Brain pericyte (primary cell): ENCODE results near the gene CARNS1.
"Not testable (repeated sequence)": the region's sequence is repeated elsewhere in the genome, so short reads cannot be mapped to it uniquely, and the experiment has no call there.

Experiments used
- DNase-seq: peaks from one replicate; pipeline ENCODE4 v3.0.0-alpha.2; 2012; ENCODE audit warnings: low read depth, low spot score

CARNS1 gene

DNA sequence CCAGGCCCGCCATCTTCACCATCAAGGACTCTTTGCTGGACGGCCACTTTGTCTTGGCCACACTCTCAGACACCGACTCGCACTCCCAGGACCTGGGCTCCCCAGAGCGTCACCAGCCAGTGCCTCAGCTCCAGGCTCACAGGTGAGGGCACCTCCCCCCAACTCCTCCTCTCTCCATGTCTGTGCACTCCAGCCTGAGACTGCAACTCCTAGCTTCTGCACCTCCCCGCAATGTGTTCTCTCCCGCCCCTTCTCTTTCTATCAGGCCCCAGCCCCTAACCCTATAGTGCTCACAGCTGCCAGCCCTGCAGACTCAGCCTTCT is 19.3 kb upstream of the CARNS1 start:
- DNase-seq: no peak

DNA sequence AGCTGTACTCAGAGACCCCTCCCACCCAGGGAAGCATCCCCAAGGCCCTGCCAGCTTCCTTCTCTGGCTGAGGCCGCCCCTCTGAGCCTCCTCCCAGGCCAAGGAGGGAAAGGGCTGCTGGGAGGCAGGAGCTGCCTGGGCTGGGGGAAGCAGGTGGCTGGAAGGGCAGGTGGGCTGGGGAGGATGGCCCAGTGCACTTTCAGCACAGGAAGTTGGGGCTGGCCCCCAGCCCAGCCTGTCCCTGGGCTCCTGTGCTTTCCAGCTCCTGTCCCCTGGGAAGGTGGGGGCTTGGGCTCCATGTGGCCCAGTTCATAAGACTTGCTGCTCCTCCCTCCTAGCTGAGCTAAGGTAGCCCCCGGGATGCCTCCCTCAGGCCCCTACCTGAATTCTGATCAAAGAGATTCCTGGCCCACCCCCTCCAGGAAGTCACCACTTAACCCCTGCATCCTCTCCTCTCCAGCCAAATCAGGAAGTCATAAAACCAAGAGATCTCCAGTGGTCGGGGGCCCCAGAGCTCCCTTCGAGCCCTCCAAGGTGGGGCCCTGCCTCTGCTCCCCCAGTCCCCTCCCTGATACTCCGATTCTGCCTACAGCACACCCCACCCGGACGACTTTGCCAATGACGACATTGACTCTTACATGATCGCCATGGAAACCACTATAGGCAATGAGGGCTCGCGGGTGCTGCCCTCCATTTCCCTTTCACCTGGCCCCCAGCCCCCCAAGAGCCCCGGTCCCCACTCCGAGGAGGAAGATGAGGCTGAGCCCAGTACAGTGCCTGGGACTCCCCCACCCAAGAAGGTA is 18.7 kb upstream of the CARNS1 start:
- DNase-seq: no peak

DNA sequence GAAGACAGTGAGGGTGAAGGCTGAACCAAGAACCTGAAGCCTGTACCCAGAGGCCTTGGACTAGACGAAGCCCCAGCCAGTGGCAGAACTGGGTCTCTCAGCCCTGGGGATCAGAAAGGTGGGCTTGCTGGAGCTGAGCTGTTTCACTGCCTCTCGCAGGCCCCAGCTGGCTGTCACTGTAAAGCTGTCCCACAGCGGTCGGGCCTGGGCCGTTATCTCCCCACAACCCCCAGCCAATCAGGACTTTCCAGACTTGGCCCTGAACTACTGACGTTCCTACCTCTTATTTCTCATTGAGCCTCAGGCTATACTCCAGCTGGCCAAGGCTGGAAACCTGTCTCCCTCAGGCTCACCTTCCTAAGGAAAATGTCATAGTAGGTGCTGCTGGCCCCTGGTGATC is 17.9 kb upstream of the CARNS1 start:
- no peak for DNase-seq

GRCh38 chr11:67397986-67398660 is 17.4 kb upstream of the CARNS1 start:
- DNase-seq: no peak

DNA sequence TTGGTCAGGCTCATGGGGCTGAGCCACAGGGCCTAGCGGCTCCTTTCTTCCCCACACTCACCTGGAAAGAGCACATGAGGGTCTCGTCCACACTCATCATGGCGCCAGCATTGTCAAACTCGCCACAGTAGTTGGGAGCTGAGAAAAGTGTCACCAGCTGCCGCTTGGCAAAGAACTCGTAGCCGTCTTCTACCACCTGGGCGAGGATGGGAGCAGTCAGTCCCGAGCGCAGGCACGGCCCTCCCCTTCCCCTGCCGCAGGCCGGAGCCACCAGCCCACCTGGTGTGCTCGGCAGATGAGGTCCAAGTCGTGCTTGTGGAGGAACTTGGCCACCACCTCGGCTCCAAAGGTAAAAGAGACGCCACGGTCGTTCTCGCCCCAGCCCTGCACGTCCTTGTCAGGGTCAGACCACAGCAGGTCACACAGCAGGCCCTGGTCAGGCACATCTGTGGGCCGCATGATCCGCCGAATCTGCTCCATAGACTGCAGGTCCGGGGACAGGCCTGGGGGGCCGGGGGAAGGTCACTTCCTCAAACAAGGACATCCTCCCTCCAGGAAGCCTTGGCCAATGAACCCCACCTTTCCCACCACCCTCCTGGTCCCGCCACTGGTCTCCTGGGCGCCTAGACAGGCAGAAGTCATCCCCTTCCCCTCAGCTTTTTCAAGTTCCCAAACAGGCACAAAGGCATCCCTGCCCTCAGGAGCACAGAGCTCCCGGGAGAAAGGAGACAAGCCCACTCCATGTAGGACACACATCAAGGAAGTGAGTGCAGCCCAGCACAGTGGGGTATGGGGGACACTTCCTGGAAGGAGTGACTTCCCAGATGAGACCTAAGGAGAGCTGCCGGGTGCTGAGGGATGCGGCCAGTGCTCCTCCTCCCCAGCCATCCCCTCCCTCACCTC is 16.6 kb upstream of the CARNS1 start:
- DNase-seq: no peak

DNA sequence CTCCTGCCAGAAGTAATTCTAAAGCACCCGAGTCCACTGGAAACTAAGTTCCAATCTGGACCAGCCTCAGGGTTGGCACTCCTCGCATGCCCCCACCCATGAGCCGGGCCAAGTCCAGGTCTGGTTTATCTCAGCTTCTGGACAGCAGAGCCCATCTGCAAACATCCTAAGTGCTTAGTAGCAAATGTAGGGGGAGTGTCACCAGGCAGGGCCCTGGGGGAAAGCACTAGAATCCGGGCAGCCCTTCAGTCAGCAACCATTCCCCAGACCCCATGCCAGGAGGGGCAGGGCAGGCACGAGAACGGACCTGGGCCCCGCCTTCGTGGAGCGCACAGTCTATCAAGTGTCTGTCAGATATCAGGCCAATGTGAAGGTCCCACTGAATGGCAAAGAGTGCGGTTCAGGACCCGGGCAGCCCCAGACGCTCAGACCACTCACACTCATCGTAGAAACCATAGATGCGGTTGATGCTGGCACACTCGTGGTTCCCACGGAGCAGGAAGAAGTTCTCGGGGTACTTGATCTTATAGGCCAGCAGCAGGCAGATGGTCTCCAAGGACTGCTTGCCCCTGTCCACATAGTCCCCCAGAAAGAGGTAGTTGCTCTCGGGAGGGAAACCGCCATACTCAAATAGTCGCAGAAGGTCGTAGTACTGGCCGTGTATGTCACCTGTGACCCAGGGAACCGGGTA is 15.1 kb upstream of the CARNS1 start:
- DNase-seq: no peak

DNA sequence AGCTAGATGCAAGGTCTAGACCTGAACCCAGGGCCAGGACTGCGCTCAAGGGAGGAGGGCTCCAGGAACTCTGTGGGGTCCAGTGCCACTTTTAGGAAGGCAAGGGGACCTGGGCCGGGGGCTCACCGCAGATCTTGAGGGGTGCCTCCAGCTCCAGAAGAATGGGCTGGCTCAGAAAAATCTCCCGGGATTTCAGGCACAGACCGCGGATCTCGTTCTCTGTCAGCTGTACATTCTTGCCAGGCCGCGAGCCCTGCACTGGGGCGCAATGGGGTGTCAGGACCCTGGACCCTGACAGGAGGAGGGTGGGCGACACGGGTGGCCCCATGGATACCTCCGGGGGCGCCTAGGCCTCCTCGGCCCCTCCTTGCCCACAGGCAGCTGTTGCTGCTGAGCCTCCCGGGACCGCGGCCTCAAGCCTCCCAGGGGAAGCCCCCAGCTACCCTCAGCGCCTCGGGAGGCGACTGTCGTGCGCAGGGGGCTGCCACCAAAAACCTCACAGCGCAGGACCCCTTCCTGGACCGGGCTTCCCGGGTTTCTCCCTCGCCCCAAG is 14.5 kb upstream of the CARNS1 start:
- no peak for DNase-seq

GRCh38 chr11:67401495-67402191 is 13.8 kb upstream of the CARNS1 start, which contains the start of gene PPP1CA:
PPP1CA (minus strand) TSS chr11:67401858; CDS start chr11:67401782, 76 bp downstream.
- DNase-seq: no peak

- not testable (repeated sequence) for DNase-seq
Measured at GRCh38 chr11:67402192-67402839, 13.2 kb upstream of the CARNS1 start.

GRCh38 chr11:67403085-67403484 is 12.4 kb upstream of the CARNS1 start:
- not testable (repeated sequence) for DNase-seq

DNA sequence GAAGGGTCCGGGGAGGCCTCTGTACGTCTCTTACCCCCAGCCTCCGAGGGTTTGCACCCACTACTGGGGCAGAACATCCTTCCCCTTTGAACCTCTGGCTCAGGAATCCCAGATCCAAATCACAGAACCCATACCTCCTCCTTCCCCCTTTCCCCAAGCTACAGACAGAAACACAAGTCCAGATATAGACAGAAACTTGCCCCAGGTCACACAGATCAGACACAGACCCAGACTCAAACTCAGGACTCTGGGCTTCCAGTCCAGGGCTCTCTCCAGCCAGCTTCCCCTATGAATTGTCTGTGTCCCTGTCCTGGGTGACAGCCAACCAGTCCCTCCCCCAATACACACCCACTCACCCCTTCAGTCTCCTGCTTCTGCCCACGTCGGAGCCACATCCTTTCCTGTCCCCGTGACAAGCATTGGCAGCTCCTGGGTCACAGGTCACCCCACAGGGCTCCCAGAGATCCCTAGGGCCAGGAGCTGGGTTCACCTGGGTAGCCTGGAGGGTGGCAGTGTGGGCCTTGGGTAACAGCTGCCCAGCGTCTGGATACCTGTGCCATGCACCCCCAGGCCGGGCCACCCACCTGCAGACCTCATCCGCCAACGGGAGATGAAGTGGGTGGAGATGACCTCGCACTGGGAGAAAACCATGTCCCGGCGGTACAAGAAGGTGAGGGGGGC is 10.8 kb upstream of the CARNS1 start:
- DNase-seq: no peak

DNA sequence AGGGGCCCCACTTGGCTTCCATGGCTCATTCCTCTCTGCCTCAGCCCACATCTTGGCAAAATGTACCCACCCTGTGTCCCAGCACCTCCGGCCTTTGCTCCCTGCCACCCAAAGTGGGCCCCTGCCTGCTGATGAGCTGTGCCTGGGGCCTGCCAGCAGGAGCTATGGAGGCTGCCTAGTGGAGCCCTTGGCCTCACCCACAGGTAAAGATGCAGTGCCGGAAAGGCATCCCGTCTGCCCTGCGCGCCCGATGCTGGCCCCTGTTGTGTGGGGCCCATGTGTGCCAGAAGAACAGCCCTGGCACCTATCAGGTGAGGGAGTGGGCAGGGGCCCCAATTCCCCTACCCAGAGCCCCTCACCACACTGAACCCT is 10.3 kb upstream of the CARNS1 start:
- DNase-seq: no peak

GRCh38 chr11:67405688-67406339 is 9.7 kb upstream of the CARNS1 start:
- no peak for DNase-seq

GRCh38 chr11:67406420-67406968 is 9.0 kb upstream of the CARNS1 start:
- no peak for DNase-seq

DNA sequence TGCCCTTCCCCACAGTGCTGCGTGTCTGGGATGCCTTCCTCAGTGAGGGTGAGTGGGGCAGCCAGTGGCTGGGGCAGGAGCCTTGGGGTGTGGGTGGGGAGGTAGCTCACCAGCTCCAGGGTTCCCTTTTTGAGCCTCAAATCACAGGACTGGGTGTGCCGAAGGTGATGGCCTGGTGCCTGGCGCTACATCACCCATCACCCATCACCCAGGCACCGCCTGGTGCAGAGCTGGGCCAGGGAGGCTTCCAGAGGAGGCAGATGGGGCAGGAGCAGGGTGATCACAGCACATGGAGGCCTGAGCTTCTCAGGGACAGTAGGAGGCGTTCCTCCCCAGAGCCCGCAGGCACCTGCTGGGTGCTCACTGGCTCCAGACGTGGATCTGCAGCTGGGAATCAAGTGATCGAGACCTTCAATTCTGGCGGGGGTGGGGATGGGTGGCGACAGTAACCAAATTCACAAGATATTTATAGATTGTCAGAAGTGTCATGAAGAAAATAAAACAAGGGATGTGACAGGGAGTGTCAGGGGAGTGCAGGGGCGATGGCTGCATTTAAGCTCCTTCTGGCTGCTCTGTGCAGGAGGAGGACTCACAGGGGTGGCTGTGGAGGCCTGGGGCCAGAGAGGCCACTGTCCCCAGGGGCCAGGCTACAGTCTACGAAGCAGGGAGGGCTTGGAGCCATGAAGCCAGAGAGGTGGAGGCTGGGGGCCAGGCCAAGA is 8.3 kb upstream of the CARNS1 start:
- no peak for DNase-seq

- DNase-seq: no peak
Measured at GRCh38 chr11:67407688-67408163, 7.8 kb upstream of the CARNS1 start.

GRCh38 chr11:67408437-67409200 is 6.9 kb upstream of the CARNS1 start:
- no peak for DNase-seq
